Panc1 (cell line): ENCODE measurements around the gene SLC25A30.

ENCODE experiments used
- POLR2AphosphoS5 ChIP-seq: IDR thresholded peaks from 2 replicates; pipeline ENCODE4 v1.6.1; 2012; ENCODE audit warnings: mild to moderate bottlenecking, low read depth, low read length, moderate library complexity
- SIN3A ChIP-seq: IDR thresholded peaks from 2 replicates; pipeline ENCODE4 v1.6.1; 2012; ENCODE audit warnings: low read depth, mild to moderate bottlenecking, low read length, moderate library complexity, borderline replicate concordance; ENCODE audit not compliant: insufficient read depth
- TCF7L2 ChIP-seq: IDR thresholded peaks from 2 replicates; pipeline ENCODE4 v1.6.1; 2011; ENCODE audit warnings: mild to moderate bottlenecking, low read depth, low read length, inconsistent platforms
- TF ChIP-seq, protein P1 (sequence below): fragments of 450-650 bp; IDR thresholded peaks from 2 replicates; pipeline ENCODE4 v1.5.1; 2017; ENCODE audit warnings: mild to moderate bottlenecking
- TF ChIP-seq, protein P2 (sequence below), 2 experiments: IDR thresholded peaks; 2 replicates each; pipeline ENCODE4 v1.6.1; 2011 to 2012; ENCODE audit warnings: low read depth in 2 of 2, control low read depth in 1 of 2, low read length in 1 of 2, mild to moderate bottlenecking in 1 of 2, moderate library complexity in 1 of 2; ENCODE audit not compliant: insufficient read depth in 1 of 2

DNA sequence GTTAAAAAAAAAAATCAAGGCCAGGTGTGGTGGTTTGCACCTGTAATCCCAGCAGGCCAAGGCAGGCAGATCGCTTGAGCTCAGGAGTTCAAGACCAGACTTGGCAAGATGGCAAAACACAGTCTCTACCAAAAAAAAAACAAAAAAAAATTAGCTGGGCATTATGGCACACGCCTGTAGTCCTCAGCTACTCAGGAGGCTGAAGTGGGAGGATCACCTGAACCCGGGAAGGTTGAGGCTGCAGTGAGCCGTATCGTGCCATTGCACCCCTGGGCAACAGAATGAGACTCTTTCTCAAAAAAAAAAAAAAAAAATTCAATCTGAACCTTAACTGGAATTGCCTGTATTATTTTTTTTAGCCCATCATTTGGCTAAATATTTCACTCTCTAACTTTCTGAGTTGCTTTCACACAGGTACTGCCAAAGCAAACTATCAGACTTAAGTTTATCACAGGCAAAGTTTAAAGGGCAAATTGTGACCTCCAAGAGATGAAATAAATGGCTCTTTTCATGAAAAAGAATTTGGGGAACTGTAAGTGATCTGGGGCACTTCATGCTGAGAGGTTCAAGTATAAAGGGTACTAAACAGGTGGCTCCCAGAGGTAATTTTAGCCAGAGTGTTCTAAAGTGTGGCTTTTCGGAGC lies 14.7 kb upstream of the SLC25A30 start:
- TF ChIP-seq, protein P1, sequence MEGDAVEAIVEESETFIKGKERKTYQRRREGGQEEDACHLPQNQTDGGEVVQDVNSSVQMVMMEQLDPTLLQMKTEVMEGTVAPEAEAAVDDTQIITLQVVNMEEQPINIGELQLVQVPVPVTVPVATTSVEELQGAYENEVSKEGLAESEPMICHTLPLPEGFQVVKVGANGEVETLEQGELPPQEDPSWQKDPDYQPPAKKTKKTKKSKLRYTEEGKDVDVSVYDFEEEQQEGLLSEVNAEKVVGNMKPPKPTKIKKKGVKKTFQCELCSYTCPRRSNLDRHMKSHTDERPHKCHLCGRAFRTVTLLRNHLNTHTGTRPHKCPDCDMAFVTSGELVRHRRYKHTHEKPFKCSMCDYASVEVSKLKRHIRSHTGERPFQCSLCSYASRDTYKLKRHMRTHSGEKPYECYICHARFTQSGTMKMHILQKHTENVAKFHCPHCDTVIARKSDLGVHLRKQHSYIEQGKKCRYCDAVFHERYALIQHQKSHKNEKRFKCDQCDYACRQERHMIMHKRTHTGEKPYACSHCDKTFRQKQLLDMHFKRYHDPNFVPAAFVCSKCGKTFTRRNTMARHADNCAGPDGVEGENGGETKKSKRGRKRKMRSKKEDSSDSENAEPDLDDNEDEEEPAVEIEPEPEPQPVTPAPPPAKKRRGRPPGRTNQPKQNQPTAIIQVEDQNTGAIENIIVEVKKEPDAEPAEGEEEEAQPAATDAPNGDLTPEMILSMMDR = no peak
- TF ChIP-seq TCF7L2 (no peak), POLR2AphosphoS5 (no peak), SIN3A (no peak)
- TF ChIP-seq, protein P2, sequence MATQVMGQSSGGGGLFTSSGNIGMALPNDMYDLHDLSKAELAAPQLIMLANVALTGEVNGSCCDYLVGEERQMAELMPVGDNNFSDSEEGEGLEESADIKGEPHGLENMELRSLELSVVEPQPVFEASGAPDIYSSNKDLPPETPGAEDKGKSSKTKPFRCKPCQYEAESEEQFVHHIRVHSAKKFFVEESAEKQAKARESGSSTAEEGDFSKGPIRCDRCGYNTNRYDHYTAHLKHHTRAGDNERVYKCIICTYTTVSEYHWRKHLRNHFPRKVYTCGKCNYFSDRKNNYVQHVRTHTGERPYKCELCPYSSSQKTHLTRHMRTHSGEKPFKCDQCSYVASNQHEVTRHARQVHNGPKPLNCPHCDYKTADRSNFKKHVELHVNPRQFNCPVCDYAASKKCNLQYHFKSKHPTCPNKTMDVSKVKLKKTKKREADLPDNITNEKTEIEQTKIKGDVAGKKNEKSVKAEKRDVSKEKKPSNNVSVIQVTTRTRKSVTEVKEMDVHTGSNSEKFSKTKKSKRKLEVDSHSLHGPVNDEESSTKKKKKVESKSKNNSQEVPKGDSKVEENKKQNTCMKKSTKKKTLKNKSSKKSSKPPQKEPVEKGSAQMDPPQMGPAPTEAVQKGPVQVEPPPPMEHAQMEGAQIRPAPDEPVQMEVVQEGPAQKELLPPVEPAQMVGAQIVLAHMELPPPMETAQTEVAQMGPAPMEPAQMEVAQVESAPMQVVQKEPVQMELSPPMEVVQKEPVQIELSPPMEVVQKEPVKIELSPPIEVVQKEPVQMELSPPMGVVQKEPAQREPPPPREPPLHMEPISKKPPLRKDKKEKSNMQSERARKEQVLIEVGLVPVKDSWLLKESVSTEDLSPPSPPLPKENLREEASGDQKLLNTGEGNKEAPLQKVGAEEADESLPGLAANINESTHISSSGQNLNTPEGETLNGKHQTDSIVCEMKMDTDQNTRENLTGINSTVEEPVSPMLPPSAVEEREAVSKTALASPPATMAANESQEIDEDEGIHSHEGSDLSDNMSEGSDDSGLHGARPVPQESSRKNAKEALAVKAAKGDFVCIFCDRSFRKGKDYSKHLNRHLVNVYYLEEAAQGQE (IDR thresholded peaks at IDR 0.05; ENCODE audit: insufficient read depth in 1 of 2, low read depth in 2 of 2, low read length in 1 of 2) = no peak
